ENCODE measurements around the gene SREK1IP1.

Gene SREK1IP1

GRCh38 chr5:64800926-64801325 lies 32.4 kb upstream of the SREK1IP1 start:
- Histone ChIP-seq H3K9me3 (replicated peaks; ENCODE audit: insufficient read depth, low read length) (no peaks in the 10 kb centered on the region), H3K9me2 (replicated peaks; ENCODE audit: insufficient read depth, low read length) (no peaks in the 10 kb centered on the region), H4K20me1 (ENCODE audit: insufficient read depth, low read length) (no peaks in the 10 kb centered on the region), H3K27ac (ENCODE audit: low read length) (no peak overlapping the region), H3K4me3 (ENCODE audit: low read length) (no peak overlapping the region), H3K36me3 (replicated peaks; ENCODE audit: insufficient read depth, low read length) (no peaks in the 10 kb centered on the region; the same call in 1 of the 2 replicates), H3K79me2 (ENCODE audit: low read length) (no peaks in the 10 kb centered on the region), H3K9ac (ENCODE audit: low read length) (no peak overlapping the region), H3K4me1 (ENCODE audit: low read length) (no peaks in the 10 kb centered on the region), H3K4me2 (ENCODE audit: low read depth, low read length) (no peak overlapping the region), H3K27me3 (replicated peaks; ENCODE audit: insufficient read depth, low read length) (no peaks in the 10 kb centered on the region), H3F3A (ENCODE audit: insufficient read depth, low read length) (no peaks in the 10 kb centered on the region), H2AFZ (ENCODE audit: low read length) (no peak overlapping the region)
- no peak for TF ChIP-seq EZH2phosphoT487 (IDR thresholded peaks at IDR 0.05; ENCODE audit: low read length)
- no peak for TF ChIP-seq CTCF (IDR thresholded peaks at IDR 0.05; ENCODE audit: low read length)
- no peak for TF ChIP-seq EZH2 (optimal IDR thresholded peaks at IDR 0.05; ENCODE audit: low read depth, low read length)
- no peak for DNase-seq

- no peak for DNase-seq
- Histone ChIP-seq H3F3A (ENCODE audit: insufficient read depth, low read length) (no peaks in the 10 kb centered on the region), H3K9ac (ENCODE audit: low read length) (no peak overlapping the region), H3K27ac (ENCODE audit: low read length) (no peak overlapping the region), H4K20me1 (ENCODE audit: insufficient read depth, low read length) (no peaks in the 10 kb centered on the region), H3K36me3 (replicated peaks; ENCODE audit: insufficient read depth, low read length) (no peaks in the 10 kb centered on the region), H3K9me2 (replicated peaks; ENCODE audit: insufficient read depth, low read length) (no peaks in the 10 kb centered on the region), H3K79me2 (ENCODE audit: low read length) (no peaks in the 10 kb centered on the region), H3K27me3 (replicated peaks; ENCODE audit: insufficient read depth, low read length) (no peaks in the 10 kb centered on the region), H3K9me3 (replicated peaks; ENCODE audit: insufficient read depth, low read length) (no peaks in the 10 kb centered on the region), H3K4me3 (ENCODE audit: low read length) (no peak overlapping the region), H3K4me2 (ENCODE audit: low read depth, low read length) (no peak overlapping the region), H2AFZ (ENCODE audit: low read length) (no peak overlapping the region), H3K4me1 (ENCODE audit: low read length) (no peaks in the 10 kb centered on the region)
- TF ChIP-seq EZH2 (optimal IDR thresholded peaks at IDR 0.05; ENCODE audit: low read depth, low read length) (no peak), EZH2phosphoT487 (IDR thresholded peaks at IDR 0.05; ENCODE audit: low read length) (no peak), CTCF (IDR thresholded peaks at IDR 0.05; ENCODE audit: low read length) (no peak)
These were observed 27.8 kb upstream of the SREK1IP1 start for GRCh38 chr5:64796301-64796700.

DNA sequence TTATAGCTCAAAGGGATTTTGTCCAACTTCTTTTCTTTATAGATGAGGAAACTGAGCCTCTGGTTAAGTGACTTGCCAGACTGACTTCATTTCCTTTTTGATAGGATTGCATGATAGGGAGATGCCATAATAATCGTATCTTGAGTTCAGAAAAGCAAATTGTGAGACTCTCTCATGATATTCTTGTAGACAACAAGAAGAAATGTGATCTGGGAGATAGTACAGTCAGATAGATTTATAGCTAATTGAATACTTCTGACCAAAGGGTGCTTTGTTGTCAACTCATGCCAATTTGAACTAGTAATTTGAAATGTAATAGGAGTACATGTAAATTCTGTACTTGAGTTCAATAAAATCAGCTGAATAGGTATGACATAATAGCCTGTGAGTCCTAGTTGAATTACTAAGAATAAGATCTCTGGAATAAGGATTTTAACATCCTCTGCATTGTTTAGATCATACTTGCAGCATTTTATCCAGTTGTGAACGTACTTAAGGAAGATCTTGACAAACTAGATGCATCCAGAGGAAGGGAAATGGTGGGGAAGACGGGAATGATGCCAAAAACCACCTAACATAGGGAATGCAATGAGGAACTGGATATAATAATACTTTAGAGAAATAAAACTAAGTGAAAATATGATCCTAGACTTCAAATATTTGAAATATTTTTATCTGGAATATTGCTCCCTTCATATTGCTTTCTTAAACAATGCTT lies 25.7 kb upstream of the SREK1IP1 start:
- no peak overlapping the region for H3K4me2 ChIP-seq (ENCODE audit: low read depth, low read length)
- DNase-seq, result no peak
- no peaks in the 10 kb centered on the region for H3F3A ChIP-seq (ENCODE audit: insufficient read depth, low read length)
- no peaks in the 10 kb centered on the region for H4K20me1 ChIP-seq (ENCODE audit: insufficient read depth, low read length)
- no peaks in the 10 kb centered on the region for H3K36me3 ChIP-seq (replicated peaks; ENCODE audit: insufficient read depth, low read length)
- no peak overlapping the region for H3K4me3 ChIP-seq (ENCODE audit: low read length)
- TF ChIP-seq CTCF (IDR thresholded peaks at IDR 0.05; ENCODE audit: low read length) (no peak), EZH2phosphoT487 (IDR thresholded peaks at IDR 0.05; ENCODE audit: low read length) (no peak), EZH2 (optimal IDR thresholded peaks at IDR 0.05; ENCODE audit: low read depth, low read length) (no peak)
- no peak overlapping the region for H3K9ac ChIP-seq (ENCODE audit: low read length)
- no peaks in the 10 kb centered on the region for H3K27me3 ChIP-seq (replicated peaks; ENCODE audit: insufficient read depth, low read length)
- H3K9me3 ChIP-seq (replicated peaks; ENCODE audit: insufficient read depth, low read length), result no peaks in the 10 kb centered on the region
- no peaks in the 10 kb centered on the region for H3K9me2 ChIP-seq (replicated peaks; ENCODE audit: insufficient read depth, low read length)
- H3K4me1 ChIP-seq (ENCODE audit: low read length), result no peaks in the 10 kb centered on the region
- no peak overlapping the region for H2AFZ ChIP-seq (ENCODE audit: low read length)
- no peaks in the 10 kb centered on the region for H3K79me2 ChIP-seq (ENCODE audit: low read length)
- H3K27ac ChIP-seq (ENCODE audit: low read length), result no peak overlapping the region

All from MM.1S (cell line).